GM10266 (cell line): ENCODE data around the gene SELENOI.
"Not testable (repeated sequence)": the region's sequence is repeated elsewhere in the genome, so short reads cannot be mapped to it uniquely, and the experiment has no call there.

Source experiments
- DNase-seq: peaks from one replicate; pipeline ENCODE4 v3.0.0; 2012; ENCODE audit errors: extremely low spot score
- TF ChIP-seq, protein P1 (sequence below): IDR thresholded peaks from 2 replicates; pipeline ENCODE4 v1.5.1; 2012; ENCODE audit warnings: mild to moderate bottlenecking, low read depth; ENCODE audit not compliant: control insufficient read depth, insufficient read depth; ENCODE audit errors: missing control alignments

The SELENOI gene

DNA sequence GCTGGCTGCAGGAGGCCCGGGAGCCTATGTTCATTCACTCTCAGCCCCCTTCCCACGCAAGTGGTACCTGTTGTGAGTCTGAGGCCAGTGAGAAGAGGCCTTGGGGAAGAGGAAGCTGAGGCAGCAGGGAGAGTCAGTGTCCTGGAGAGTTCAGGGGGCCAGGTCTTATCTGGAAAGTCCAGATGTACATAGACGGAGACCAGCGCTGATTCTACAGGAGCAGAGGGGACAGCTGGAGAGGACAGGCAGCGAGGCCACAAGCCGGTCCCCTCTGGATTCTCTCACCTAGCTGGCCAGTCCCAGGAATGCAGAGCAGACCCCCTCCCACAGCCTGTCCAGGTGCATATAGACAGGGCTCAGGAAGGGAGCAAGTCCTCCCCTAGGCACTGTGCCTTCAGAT is 29.1 kb upstream of the SELENOI start:
- TF ChIP-seq, protein P1, sequence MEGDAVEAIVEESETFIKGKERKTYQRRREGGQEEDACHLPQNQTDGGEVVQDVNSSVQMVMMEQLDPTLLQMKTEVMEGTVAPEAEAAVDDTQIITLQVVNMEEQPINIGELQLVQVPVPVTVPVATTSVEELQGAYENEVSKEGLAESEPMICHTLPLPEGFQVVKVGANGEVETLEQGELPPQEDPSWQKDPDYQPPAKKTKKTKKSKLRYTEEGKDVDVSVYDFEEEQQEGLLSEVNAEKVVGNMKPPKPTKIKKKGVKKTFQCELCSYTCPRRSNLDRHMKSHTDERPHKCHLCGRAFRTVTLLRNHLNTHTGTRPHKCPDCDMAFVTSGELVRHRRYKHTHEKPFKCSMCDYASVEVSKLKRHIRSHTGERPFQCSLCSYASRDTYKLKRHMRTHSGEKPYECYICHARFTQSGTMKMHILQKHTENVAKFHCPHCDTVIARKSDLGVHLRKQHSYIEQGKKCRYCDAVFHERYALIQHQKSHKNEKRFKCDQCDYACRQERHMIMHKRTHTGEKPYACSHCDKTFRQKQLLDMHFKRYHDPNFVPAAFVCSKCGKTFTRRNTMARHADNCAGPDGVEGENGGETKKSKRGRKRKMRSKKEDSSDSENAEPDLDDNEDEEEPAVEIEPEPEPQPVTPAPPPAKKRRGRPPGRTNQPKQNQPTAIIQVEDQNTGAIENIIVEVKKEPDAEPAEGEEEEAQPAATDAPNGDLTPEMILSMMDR: no peak
- no peak for DNase-seq

DNA sequence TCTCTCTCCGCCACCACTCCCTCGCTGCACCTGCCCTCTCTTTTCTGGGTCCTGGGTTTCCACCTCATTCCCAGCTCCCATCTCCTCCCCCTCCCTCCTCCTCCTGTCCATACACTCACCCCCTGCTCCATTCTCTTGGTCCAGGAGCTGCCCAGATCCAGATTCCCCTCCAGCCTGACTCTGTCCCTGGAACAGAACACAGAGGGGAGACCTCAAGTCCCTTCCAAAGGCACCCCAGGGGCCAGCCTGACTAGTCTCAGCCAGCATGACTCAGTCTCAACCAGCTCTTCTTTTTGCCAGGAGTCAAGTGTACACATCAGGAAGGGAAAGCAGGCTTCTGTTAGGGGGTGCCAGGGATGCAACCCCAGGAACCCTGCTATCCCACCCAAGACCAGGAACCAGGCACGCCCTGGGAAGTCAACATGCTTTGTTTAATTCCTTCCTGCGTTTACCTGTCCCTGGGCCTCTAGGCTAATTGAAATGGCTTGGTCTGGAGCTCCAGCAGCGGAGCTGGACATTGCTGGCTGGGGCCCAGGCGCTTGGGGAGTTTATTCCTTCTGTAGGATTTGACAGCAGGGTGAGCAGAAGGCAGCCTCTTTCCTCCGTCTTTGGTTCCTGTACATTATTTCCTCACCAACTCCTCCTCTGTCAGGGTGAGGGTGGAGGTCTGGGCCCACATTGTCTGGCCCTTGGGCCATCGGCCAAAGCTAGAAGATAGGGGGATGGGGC is 28.4 kb upstream of the SELENOI start:
- no peak for DNase-seq

DNA sequence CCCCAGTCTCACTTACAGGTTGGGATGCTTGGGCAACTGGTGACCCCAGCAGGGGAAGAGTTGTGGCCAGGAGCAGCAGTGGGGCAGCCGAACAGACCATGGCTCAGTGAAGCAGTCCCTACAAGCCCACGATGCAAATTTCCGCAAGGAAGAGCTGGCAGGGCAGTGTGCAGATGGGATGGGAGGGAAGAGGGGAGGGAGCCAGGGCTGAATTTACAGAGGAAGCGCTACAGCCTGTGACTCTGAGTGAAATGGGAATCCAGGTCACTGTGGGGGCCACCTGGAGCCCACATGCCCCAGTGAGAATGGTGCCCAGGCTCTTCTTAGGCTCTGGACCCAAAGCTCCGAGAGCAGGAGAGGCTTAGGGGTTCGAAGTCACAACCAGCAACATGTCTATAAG is 27.0 kb upstream of the SELENOI start:
- TF ChIP-seq, protein P1: no peak
- DNase-seq: no peak

More for the DNA sequence above, 28.4 kb upstream of the SELENOI start:
- TF ChIP-seq, protein P1: no peak

DNA sequence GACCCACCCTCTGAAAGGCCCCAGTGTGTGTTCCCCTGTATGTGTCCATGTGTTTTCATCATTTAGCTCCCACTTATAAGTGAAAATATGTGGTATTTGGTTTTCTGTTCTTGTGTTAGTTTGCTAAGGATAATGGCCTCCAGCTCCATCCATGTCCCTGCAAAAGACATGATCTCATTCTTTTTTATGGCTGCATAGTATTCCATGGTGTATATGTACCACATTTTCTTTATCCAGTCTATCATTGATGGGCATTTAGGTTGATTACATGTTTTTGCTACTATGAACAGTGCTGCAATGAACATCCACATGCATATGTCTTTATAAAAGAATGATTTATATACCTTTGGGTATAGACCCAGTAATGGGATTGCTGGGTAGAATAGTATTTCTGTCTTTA is 21.5 kb upstream of the SELENOI start:
- not testable (repeated sequence) for DNase-seq

DNA sequence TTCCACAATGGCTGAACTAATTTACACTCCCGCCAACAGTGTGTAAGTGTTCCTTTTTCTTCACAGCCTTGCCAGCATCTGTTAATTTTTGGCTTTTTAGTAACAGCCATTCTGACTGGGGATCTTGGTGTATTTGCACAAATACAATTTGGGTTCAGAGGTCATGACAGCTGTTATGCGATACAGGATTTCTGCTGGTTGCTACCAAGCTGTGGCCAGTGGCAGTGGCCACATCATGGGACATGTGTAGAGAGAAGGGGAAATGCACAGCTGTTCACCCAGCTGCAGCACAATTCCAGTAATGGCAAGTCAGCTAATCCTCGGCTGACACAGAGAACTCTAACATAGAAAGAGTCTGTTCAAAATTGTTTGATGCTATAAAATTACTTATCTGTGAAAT is 21.0 kb upstream of the SELENOI start:
- DNase-seq: no peak
- TF ChIP-seq, protein P1: no peak

DNA sequence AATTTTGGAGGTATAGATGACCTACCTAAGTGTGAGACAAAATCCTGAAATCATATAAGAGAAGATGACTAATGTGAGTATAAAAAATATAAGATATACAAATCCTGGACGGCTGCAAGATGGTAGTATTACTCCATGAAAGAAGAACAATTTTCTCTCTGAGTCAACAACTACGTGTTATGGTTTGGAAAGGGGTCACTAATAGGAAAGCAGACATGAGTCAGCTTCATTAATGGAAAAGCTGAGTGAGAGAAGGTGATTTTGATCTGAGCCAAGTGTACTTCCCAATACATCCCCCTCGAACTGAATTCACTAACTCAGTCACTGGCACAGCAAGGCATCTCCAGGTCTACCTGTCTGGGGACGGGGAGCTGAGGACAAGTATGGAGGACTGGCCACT is 20.1 kb upstream of the SELENOI start:
- TF ChIP-seq, protein P1: no peak
- no peak for DNase-seq

DNA sequence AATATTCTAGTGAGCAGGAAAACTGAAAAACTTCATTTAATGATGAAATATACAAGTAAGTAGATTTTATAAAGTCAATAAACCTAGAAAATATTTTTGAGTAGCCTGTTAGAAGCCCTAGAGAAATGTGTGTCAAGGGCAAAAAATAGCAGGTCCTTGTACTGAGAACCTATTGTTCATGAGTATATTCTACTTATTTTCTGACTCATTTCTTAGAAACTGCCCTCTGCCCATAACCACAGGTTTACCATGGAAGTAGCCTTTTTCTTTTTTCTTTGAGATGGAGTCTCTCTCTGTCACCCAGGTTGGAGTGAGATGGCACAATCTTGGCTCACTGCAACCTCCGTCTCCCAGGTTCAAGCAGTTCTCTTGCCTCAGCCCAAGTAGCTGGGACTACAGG is 19.4 kb upstream of the SELENOI start:
- TF ChIP-seq, protein P1: no peak
- DNase-seq: no peak
